Mesothelial cell of epicardium (in vitro differentiated cells): ENCODE measurements around the gene ATP6V1E1. TPM values are rescaled to one million over a fixed set of nuclear protein-coding genes. Genes with fewer than 3 reads are reported as not detected.

ENCODE experiments used
- DNase-seq, 2 experiments: peaks; one replicate each; pipeline ENCODE4 v3.0.0; 2021; ENCODE audit warnings: low spot score in 2 of 2; ENCODE audit not compliant: unreplicated experiment in 2 of 2
- H3K27ac Mint-ChIP-seq: 2 replicates; pipeline ENCODE4 v1.8.0; 2021; ENCODE audit warnings: mixed read lengths
- H3K27me3 Mint-ChIP-seq: 2 replicates; pipeline ENCODE4 v1.8.0; 2021; ENCODE audit warnings: low read depth, mixed read lengths
- H3K36me3 Mint-ChIP-seq: 2 replicates; pipeline ENCODE4 v1.8.0; 2021; ENCODE audit warnings: mixed read lengths
- H3K4me1 Mint-ChIP-seq: 2 replicates; pipeline ENCODE4 v1.8.0; 2021; ENCODE audit warnings: mixed read lengths
- H3K4me3 Mint-ChIP-seq: 2 replicates; pipeline ENCODE4 v1.8.0; 2021; ENCODE audit warnings: mild to moderate bottlenecking, moderate library complexity, mixed read lengths
- H3K9me3 Mint-ChIP-seq: 2 replicates; pipeline ENCODE4 v1.8.0; 2021; ENCODE audit warnings: mixed read lengths
- total RNA-seq: library from RNA; stranded (reverse); gene quantifications from 3 replicates; pipeline ENCODE4 v1.2.1, GENCODE V29; 2021
- TF ChIP-seq, protein P1 (sequence below): fragments of 200-600 bp; sonication (generic); IDR thresholded peaks from one replicate; pipeline ENCODE4 v1.5.0; 2021; ENCODE audit warnings: antibody characterized with exemption; ENCODE audit not compliant: unreplicated experiment

The ATP6V1E1 gene
- total RNA-seq, 1 donor from 2014 or later: 53.2 TPM

DNA sequence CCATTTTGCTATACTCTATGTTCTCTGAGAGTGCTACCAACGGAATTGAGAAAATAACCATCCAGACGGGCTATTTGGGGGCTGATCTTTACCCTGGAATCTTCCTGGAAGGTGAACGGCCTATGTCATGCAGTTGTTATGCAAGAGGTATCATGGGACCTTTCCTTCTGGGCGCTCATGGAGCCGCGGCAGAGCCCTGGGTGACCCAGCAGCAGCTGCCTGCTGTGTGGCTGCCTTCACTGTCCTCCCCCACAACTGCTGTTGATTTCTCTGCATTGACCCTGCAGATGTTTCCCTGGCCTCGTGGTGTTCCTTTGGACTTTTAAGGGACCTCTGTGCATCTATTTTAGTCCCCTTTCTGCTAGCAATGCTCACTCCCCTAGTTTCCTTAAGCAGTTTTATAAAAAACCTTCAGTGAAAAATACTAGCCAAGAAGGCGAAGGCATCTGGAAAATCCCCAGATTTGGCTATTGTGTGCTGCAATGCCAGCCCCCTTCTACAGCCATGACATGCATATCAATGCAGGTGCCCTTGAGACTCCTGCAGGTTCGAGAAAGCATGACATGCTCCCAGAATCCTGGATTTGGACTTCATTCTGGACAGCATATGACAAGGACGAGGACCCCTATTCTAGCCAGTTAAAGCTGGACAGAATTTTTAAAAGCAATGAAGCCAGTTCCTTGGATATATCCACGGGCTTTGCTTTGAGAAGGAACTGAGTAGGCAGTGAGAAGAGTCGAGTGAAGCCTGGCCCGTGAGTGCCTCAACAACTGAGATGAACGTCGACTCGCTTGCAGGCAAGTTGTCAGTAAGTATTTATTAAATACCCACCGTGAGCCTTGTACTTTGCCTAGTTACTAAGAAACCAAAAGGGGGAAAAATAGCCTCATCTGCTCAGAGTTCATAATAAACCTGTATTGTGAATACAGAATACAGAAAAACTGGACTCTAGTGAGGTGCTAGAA is 65.4 kb downstream of the ATP6V1E1 start, which contains the start of gene SLC25A18:
SLC25A18 (plus strand) TSS at position 593 of the 965 bp plus-strand sequence. CDS start 16,447 bp downstream, outside the sequence.
- H3K4me1 Mint-ChIP-seq: no peaks in the 10 kb centered on the region
- DNase-seq: no peak
- H3K36me3 Mint-ChIP-seq: peaks cover 7% of the 10 kb centered on the region
- H3K4me3 Mint-ChIP-seq: no peak within 1 kb of the TSS
- TF ChIP-seq, protein P1, sequence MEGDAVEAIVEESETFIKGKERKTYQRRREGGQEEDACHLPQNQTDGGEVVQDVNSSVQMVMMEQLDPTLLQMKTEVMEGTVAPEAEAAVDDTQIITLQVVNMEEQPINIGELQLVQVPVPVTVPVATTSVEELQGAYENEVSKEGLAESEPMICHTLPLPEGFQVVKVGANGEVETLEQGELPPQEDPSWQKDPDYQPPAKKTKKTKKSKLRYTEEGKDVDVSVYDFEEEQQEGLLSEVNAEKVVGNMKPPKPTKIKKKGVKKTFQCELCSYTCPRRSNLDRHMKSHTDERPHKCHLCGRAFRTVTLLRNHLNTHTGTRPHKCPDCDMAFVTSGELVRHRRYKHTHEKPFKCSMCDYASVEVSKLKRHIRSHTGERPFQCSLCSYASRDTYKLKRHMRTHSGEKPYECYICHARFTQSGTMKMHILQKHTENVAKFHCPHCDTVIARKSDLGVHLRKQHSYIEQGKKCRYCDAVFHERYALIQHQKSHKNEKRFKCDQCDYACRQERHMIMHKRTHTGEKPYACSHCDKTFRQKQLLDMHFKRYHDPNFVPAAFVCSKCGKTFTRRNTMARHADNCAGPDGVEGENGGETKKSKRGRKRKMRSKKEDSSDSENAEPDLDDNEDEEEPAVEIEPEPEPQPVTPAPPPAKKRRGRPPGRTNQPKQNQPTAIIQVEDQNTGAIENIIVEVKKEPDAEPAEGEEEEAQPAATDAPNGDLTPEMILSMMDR: no peak
- peak within 1 kb of the TSS; percentile 61 for H3K27ac Mint-ChIP-seq
- H3K9me3 Mint-ChIP-seq: no peaks in the 10 kb centered on the region
- no peaks in the 10 kb centered on the region for H3K27me3 Mint-ChIP-seq

DNA sequence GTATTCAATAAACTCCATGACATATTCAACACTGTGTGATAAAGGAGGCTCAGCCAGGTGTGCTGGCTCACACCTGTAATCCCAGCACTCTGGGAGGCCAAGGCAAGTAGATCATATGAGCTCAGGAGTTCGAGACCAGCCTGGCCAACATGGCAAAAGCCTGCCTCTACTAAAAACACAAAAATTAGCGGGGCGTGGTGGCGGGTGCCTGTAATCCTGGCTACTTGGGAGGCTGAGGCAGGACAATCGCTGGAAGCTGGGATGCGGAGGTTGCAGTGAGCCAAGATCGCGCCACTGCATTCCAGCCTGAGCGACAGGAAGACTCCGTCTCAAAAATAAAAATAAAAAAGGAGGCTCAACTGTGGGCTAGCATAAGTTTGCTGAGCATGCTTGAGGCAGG is 69.4 kb downstream of the ATP6V1E1 start:
- no peaks in the 10 kb centered on the region for H3K27me3 Mint-ChIP-seq
- H3K36me3 Mint-ChIP-seq: peaks cover 7% of the 10 kb centered on the region
- H3K4me3 Mint-ChIP-seq: no peak overlapping the region

DNA sequence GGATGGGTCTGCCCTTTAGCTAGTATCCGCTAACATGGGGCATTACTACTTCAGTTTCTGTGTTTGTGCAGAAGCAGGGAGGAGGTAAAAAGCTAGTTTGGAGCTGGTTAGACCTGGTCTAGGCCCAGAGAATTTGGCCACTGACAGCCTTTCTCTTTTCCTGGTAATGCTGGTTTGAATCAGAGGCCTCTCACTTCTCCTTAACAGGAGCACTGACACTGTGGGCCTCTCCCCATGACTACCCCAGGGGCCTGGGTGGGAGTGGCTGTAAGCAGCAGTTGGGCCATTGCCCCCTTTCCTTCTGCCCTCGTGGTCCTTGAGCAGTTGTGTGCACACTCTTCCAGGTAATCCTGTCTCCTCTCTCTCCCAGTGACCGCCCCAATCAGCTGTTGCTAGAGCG is 73.7 kb downstream of the ATP6V1E1 start:
- Mint-ChIP-seq H3K9me3 (no peaks in the 10 kb centered on the region), H3K27ac (no peak overlapping the region), H3K4me1 (no peaks in the 10 kb centered on the region), H3K36me3 (peaks cover 16% of the 10 kb centered on the region), H3K27me3 (no peaks in the 10 kb centered on the region), H3K4me3 (no peak overlapping the region)
- TF ChIP-seq, protein P1: no peak
- no peak for DNase-seq

More for the DNA sequence above, 69.4 kb downstream of the ATP6V1E1 start:
- no peak overlapping the region for H3K27ac Mint-ChIP-seq
- H3K9me3 Mint-ChIP-seq: no peaks in the 10 kb centered on the region
- no peaks in the 10 kb centered on the region for H3K4me1 Mint-ChIP-seq
- DNase-seq: no peak
- TF ChIP-seq, protein P1: no peak

- H3K4me1 Mint-ChIP-seq: no peaks in the 10 kb centered on the region
- no peak for DNase-seq
- H3K36me3 Mint-ChIP-seq: peaks cover 19% of the 10 kb centered on the region
- no peaks in the 10 kb centered on the region for H3K9me3 Mint-ChIP-seq
- H3K27ac Mint-ChIP-seq: no peak overlapping the region
- TF ChIP-seq, protein P1: no peak
- H3K4me3 Mint-ChIP-seq: no peak overlapping the region
- no peaks in the 10 kb centered on the region for H3K27me3 Mint-ChIP-seq
These were observed 75.8 kb downstream of the ATP6V1E1 start for GRCh38 chr22:17552737-17553136.

- no peaks in the 10 kb centered on the region for H3K4me1 Mint-ChIP-seq
- peaks cover 19% of the 10 kb centered on the region for H3K36me3 Mint-ChIP-seq
- TF ChIP-seq, protein P1: no peak
These were observed 78.9 kb downstream of the ATP6V1E1 start for GRCh38 chr22:17549655-17550054.

More at GRCh38 chr22:17549655-17550054, 78.9 kb downstream of the ATP6V1E1 start:
- DNase-seq: no peak
- no peaks in the 10 kb centered on the region for H3K27me3 Mint-ChIP-seq
- H3K9me3 Mint-ChIP-seq: no peaks in the 10 kb centered on the region
- H3K4me3 Mint-ChIP-seq: no peak overlapping the region
- H3K27ac Mint-ChIP-seq: no peak overlapping the region
